HG03571 (cell line): ENCODE results near the gene CERS2.

ENCODE experiments used
- ATAC-seq: cut with Tn5 transposase; IDR thresholded peaks from one replicate; pipeline ENCODE4 v1.9.1; 2021; ENCODE audit not compliant: unreplicated experiment

Gene CERS2, protein sequence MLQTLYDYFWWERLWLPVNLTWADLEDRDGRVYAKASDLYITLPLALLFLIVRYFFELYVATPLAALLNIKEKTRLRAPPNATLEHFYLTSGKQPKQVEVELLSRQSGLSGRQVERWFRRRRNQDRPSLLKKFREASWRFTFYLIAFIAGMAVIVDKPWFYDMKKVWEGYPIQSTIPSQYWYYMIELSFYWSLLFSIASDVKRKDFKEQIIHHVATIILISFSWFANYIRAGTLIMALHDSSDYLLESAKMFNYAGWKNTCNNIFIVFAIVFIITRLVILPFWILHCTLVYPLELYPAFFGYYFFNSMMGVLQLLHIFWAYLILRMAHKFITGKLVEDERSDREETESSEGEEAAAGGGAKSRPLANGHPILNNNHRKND

DNA sequence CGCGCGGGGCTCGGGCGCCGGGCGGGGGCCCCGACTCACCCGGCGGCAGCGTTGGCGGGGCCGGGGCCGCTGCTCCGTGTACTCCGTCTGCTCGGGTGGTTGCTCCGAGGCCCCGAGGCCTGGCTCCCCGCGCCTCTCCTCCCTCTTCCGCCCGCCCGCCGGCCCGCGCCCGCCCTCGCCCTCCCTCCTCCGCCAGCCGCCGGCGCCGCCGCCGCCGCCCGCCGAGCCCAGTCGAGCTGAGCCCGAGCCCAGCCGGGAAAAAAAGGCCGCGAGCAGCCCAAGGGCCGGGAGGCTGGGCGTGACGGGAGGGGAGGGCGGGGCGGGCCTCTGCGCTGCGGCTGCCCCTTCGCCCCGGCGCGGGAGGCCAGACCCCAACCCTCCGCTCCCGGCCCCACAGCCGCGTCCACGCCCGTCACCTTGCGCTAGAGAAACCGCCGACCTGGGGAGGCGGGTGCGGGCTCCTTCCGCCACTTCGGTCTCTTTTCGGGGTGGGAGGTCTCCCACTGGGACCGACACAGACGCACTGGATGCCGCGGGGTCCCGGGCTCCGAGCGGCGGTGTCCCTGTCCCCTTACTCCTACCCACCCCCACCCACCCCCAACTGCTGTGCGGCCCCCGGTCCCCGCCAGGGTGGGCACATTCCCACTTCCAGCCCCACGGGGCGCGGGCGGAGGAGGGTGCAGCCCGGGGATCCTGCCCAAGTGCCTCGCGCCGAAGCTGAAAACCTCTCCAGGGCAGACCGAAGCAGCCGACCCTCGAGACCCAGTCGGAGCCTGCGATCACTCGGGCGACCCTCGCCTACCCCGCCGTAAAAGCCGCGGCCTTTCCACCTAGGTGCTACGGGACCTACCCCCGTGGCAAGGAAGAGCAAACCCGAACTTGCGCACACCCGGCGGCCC, at the start of gene CERS2:
Gene CERS2 (minus strand): TSS at position 256 of the 899 bp plus-strand sequence. CDS start 5,745 bp downstream, outside the sequence.
- ATAC-seq: peak; percentile 53

DNA sequence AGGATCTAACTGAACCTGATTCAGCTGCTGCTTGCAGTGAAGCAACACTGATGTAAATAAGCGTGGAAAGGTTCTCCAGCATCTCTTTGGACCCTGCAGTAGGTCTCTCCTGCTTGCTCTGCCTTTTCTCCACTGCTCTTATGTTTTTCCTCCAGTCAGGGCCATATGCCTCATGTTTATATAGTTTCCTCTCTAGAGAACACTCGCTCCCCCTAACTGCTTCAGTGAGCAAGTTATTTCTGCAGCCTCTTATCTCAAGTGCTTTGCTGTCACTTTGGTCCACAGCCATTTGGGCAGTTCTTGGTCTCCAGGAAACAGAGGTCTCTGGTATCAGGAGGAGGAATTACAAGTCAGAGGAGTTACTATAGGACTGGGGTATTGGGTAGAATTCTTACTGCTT, 38.9 kb upstream of the CERS2 start:
- no peak for ATAC-seq

DNA sequence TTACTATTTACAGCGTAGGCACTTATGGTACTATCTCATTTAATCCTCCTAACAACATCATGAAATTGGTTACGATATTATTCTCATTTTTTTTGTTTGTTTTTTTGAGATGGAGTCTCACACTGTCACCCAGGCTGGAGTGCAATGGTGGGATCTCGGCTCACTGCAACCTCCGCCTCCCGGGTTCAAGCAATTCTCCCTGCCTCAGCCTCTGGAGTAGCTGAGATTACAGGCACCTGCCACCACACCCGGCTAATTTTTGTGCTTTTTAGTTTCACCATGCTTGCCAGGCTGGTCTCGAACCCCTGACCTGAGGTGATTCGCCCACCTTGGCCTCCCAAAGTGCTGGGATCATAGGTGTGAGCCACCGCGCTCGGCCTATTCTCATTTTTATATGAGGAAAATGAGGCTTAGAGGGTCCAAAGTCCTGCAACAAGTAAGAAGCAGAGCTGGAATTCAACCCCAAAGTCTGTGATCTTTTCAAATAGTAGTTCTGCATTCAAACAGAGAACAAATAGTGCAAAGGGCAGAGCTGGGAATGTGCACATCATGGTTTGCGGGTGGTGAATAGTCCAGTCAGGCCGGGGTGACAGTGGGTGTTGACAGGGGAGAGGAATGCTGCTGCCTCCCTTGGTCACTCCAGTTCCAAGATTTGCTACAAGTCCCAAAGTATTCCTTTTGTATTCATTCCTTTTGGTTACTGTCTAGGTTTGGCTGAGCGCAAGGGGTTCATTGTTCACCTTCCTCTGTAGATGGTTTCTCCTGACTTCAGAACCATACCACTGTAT, 38.2 kb upstream of the CERS2 start:
- no peak for ATAC-seq

DNA sequence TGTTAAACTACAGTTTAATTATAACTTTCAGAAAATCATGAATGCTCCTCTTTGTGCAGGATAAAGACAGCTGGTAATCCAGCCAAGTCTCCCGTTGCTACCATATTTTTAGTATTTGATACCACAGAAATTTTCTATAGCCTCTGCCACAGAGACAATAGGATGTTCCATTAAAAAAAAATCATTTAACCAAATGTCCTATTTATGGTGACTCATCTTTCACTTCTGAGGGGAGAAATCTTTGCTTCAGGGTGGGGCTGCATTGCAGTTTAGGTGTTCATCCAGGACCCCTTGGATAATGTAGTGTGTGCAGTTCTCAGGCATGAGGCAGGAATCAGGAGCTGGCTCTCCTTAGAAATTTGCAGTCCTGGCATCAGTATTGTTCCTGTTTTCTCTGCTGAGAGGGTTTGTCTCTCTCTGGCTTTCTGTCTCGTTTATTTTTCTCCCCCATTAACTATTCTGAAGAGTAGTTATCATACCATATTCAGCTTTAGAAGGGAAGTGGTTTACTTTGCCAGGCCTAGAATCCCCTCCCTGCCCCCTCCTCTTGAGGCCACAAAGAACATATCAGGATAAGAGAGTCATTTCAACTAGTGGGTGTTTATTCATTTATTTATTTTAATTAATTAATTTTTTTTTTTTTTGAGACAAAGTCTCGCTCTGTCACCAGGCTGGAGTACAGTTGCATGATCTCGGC, 36.7 kb upstream of the CERS2 start:
- ATAC-seq: no peak

DNA sequence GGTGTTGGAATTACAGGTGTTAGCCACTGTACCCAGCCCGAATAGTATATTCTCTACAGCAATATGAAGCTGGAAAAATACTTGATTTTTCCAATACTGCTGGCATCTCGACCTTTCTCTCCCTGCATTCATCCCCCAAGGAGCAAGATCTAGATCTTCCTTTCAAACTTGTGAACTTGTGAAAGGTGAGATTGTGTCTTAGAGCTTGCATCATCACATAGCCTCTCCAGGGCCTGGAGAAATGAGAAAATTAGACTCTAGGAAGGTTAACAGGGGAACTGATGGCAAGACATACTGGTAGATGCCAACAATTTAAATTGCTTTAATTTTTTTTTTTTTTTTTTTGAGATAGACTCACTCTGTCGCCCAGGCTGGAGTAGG, 35.7 kb upstream of the CERS2 start:
- ATAC-seq: no peak

DNA sequence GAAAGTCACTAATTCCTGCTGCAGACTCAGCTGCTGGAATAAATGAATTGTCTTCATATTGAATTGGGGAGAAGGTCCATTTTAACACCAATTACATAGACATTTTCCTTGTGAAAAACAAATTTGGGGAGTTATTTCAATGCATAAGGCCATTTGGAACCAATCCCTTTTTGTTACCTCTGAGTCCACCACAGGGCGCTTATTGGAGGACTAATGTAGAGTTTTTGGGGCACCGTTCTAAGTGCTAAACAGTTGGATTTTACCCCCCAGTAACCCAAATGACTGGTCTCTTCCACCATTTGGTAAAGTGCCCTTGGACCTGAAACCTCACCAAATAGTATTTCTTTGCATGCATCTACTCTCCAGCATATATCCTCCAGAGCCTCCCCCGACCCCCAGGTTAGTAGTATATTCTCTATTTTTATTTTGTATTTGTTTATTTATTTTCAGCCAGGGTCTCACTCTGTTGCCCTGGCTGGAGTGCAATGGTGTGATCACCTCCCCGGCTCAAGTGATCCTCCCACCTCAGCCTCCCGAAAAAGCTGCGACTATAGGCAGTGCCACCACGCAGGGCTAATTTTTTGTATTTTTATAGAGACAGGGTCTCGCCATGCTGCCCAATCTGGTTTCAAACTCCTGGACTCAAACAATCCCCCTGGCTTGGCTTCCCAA, 35.2 kb upstream of the CERS2 start:
- ATAC-seq: no peak

DNA sequence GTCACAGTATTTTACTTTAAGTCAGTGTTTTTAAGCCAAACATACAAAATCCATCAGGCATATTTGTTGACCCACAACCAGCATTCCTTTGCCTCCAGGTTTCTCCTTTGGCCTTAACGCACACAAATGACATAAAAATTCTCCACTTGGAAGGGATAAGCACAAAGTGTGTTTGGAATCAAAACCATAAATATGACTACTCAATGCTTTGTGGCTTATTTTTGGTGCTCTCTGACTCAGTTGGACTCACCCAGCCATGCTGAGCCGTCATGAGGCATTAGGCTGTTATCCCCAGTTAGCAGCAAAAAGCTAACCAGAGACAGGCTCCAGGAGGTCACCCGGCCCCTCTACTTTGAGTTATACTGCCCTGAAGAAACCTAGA, 34.6 kb upstream of the CERS2 start:
- ATAC-seq: no peak

DNA sequence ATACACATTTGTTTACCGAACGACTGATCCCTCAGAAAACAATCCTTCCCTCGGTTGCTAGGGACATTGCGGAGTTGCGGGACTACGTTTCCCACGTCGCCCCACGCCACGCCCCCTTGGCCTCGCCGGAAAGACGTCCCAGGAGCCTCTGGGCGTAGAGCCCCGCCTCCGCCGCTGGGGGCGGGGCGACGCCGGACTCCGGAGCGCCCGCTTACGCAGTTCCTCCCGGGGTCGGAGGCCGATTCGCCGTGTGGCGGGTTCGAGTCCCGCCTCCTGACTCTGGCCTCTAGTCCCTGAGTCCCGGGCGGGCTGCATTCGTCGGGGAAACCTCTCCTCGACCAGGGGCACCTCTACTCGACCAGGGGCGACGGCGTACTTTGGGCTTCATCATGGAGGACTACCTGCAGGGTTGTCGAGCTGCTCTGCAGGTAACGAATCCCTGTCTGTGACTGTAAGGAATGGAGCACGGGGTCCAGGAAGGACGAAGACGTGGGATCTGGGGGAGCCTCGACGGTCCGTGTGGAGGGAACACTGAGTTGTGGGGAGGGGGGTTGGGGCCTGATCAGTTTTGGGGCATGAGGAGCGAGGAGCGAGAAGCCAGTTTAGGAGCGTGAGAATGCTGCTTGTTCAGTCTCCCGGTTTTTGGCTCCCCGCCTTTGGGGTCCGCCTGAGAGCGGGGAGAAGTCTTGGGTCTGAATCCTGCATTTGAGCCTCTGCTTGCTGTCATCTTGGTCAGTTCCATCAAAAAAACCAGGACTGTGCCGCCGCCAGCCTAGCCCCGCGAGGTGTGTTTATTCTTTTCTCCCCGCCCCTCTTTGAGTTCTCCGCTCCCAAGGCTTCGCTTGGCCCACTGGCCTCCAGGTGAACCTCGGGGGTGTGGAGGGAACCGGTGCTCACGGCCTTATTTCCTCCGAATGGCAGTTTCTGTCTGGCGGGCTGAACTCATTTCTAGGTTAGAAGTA, 33.9 kb upstream of the CERS2 start, which contains the start of gene PRUNE1:
Gene PRUNE1 (plus strand): TSS at position 206 of the 962 bp plus-strand sequence. CDS start 184 bp downstream, at position 390.
- peak; percentile 71 for ATAC-seq

DNA sequence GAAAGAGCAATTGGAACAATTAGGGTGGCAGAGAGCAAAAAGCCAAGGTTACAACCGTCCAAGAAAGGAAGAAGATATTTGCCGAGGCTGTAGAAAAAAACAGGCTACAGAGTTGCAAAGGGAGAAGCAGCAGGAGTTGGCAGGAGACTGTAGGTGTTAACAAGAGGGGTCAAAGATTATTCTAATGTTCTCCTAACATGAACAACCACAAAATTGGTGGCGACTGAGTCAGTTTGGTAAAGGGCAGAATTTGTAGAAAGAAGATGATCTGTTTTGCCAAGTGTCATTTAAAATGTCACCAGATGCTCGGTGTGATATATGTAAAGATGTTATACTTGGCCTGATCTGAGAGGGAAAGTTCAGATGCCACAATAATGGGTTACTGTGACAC, 33.2 kb upstream of the CERS2 start:
- no peak for ATAC-seq

DNA sequence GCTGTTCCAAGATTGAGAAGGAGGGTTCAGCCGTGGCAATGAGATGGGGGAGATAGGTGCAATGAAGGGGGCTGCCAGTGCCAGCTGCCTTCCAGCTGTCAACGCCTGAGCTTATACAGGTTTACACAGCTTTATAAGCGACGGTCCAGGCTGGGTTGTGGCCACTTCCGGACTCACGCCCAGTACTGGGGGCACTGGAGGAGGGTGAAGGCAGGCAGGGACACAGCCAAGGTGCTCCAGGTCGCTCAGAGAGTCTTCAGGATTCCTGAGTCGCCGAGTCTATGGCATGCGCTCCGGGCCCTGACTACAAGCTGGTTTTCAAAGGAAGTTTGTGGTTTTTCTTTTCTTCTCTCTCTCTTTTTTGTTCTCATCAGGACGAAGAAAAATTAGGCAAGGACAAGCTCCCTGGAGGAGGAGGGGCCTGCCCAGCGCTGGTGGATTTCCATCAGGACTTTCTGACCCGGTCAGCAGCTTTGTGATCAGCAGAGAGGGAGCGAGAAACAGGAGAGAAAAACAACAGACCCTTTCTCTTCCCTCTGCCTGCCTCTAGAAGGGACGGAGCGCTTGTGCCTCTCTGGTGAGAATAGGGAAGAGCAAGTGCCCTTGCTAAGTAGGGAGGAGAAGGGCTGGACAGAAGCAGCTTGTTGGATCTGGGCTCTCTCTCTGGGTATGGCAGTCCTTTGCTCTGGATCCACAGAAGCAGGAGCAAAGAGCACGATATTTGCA, 31.9 kb upstream of the CERS2 start, which contains the start of gene MINDY1:
Gene MINDY1 (minus strand): TSS at position 576 of the 726 bp plus-strand sequence. CDS start 4,285 bp downstream, outside the sequence.
- no peak for ATAC-seq

DNA sequence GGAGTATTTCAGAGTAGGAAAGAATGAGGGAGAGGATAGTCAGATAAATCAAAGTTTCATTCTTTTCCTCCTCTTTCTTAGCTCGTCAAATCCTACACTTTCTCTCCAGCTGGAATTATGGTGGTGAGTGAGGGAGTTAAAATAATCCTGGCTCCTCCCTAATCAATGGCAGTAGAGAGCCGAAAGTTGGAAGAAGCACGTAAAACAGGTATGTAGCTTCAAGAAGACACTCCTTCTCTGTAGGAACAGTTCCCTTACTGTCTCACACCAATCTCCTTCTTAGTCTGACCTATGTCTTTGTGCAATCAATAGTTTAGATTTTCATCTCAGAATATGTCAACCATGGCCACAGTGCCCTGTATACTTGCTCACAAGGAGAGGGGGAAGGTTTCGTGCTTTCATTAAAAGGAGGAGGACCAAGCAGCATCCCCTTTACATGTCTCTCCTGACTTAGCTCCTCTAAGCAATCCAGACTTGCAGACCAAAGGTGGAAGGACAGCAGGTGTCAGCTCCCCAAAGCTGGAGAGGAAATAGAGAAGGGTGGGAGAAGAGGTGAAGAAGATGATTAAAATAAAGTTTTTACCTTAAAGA, 31.2 kb upstream of the CERS2 start:
- no peak for ATAC-seq

DNA sequence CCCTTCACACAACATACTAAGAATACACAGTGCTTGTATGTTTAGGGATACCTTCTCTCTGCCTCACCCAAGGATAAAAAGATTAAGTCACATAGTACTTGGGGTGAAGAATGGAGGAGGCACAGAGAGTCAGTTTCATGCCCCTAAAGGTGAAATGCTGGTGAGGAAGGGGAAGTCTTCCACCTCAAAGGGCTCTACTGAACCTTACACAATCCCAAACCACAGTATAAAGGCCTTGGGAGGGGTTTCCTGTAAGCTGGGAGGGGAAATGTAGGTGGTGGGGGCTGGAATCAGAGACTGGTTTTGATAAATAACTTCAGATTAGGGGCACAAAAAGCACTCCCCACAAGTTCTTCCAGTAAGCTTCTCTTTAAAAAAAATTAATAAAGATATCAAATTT, 28.5 kb upstream of the CERS2 start:
- ATAC-seq: no peak

DNA sequence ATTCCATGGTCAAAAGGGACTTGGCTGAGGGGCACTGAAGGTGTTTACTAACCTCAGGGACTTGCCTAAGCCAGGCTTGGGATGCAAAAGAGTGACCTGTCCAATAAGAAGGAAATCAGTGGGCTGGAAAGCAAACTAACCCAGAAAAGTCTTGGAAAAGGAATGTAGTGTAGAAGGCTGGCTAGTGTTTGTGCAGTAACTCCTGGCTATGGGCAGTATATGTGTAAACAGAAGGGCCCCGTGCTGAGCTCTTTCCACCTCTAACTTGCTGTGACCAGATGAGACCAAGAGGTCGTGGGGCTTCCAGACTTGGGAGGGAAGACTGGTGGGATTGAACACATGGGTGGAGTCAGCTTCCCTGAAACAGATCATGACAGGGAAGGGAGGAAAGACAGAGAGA, 28.0 kb upstream of the CERS2 start:
- ATAC-seq: no peak

DNA sequence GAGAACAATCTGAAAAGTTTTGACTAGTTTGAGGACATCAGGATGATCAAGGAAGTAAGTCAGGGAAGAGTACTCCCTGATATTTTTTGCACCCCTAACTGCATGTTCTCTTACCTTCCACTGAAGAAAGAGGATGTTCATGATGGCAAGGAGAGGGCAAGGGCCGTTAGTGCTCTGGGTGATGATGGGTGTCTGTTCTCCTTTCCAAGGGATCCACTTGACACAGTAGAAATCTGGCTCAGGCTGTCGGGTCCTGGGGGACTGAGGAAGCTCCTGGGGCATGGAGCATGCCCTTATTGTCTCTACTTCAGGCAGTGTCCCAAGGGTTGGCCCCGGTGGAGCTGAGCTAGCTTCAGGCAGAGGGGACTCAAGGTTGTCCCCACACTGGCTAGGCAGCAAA, 27.4 kb upstream of the CERS2 start:
- no peak for ATAC-seq

DNA sequence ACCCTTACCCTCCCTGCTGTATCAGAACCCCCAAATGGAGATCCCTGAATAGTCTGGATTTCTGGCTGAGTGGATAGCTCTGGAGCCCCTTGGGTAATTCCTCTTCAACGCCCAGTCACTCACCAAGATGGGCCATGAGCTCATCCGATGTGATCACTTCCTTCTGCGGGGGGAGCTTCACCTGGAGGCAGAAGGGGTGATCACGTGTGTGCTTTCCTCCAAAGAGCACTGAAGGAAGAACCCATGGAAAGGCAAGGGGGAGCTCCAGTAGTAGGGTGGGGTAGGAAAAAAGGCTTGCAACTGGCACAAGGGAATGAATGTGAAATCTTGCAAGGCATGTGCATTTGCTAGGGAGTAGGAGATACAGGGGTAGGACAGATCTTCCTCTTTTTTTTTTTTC, 27.0 kb upstream of the CERS2 start:
- no peak for ATAC-seq

DNA sequence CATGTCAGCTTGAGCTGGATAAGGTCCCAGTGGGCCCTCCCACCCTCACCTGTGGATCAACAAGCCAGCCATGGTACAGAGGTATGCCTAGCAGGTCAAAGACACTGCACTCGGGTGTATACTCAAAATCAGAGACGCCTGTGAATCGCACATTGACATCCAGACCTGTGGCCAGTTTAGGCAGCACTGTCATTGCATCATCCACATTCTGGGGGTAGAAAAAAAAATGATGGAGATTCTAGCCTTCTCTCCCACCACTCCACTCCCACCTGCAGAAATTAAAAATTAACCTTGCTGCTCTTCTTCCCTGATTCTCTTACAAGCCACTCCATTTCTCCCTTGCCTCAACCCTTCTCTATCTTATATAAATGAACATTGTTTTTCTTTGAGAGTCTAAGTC, 25.8 kb upstream of the CERS2 start:
- ATAC-seq: no peak

DNA sequence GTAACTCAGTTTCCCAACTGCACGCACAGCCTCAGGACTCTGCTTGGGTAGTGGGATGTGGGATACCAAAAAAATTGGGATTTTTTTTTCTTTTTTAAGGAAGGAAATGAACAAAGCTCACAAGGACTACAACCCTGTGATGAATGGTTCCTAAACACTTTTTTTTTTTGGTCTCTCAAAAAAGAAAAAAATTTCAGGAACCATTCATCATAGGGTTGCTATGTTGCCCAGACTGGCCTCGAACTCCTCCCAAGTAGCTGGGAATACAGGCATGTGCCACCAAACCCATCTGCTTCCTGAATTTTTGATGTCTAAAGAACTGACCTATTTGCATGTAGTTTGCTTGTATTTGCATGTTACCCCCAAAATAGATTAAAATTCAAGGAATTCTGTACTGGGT, 25.3 kb upstream of the CERS2 start:
- ATAC-seq: no peak
